SK-N-SH treated with all-trans-retinoic acid at 6 μM for 48 hours (cell line): ENCODE measurements around the gene CACNB2.

ENCODE experiments used
- ATAC-seq: fragments of 200-7000 bp; cut with Tn5 transposase; 3 replicates; pipeline ENCODE4 v1.9.1; 2020; ENCODE audit warnings: mild to moderate bottlenecking, moderate library complexity
- ARNTL ChIP-seq: fragments of 450-650 bp; formaldehyde crosslinking; IDR thresholded peaks from 2 replicates; pipeline ENCODE4 v1.5.0; 2020; ENCODE audit warnings: low read depth, mild to moderate bottlenecking, moderate library complexity, borderline replicate concordance
- BACH2 ChIP-seq: fragments of 250-450 bp; sonication (Bioruptor Pico); IDR thresholded peaks from 2 replicates; pipeline ENCODE4 v1.9.0; 2021; ENCODE audit warnings: mild to moderate bottlenecking, borderline replicate concordance
- CSDC2 ChIP-seq: fragments of 250-450 bp; sonication (Bioruptor Pico); IDR thresholded peaks from 2 replicates; pipeline ENCODE4 v1.5.0; 2020; ENCODE audit warnings: mild to moderate bottlenecking, moderate library complexity
- ESRRG ChIP-seq: fragments of 250-450 bp; sonication (Bioruptor Pico); IDR thresholded peaks from 2 replicates; pipeline ENCODE4 v1.6.1; 2021; ENCODE audit warnings: mild to moderate bottlenecking
- ISL1 ChIP-seq: fragments of 250-450 bp; sonication (Bioruptor Pico); IDR thresholded peaks from 2 replicates; pipeline ENCODE4 v2.1.2; 2022; ENCODE audit warnings: mild to moderate bottlenecking, moderate library complexity
- OSR1 ChIP-seq: fragments of 250-450 bp; sonication (Bioruptor Pico); IDR thresholded peaks from 2 replicates; pipeline ENCODE4 v1.8.0; 2022; ENCODE audit warnings: moderate library complexity, mild to moderate bottlenecking, inconsistent platforms
- PATZ1 ChIP-seq: fragments of 250-450 bp; sonication (Bioruptor Pico); IDR thresholded peaks from 2 replicates; pipeline ENCODE4 v1.8.0; 2020; ENCODE audit warnings: mild to moderate bottlenecking, moderate library complexity, borderline replicate concordance
- POU6F1 ChIP-seq: fragments of 250-450 bp; sonication (Bioruptor Pico); IDR thresholded peaks from 2 replicates; pipeline ENCODE4 v1.8.0; 2021; ENCODE audit warnings: low read depth, mild to moderate bottlenecking, moderate library complexity, borderline replicate concordance
- PPARA ChIP-seq: fragments of 250-450 bp; sonication (Bioruptor Pico); IDR thresholded peaks from 2 replicates; pipeline ENCODE4 v1.5.0; 2020; ENCODE audit warnings: mild to moderate bottlenecking, borderline replicate concordance
- SNAI2 ChIP-seq: fragments of 250-450 bp; sonication (Bioruptor Pico); IDR thresholded peaks from 2 replicates; pipeline ENCODE4 v1.5.0; 2020; ENCODE audit warnings: mild to moderate bottlenecking, moderate library complexity
- TCF4 ChIP-seq: fragments of 250-450 bp; sonication (Bioruptor Pico); IDR thresholded peaks from 2 replicates; pipeline ENCODE4 v1.8.0; 2021; ENCODE audit warnings: mild to moderate bottlenecking, moderate library complexity, borderline replicate concordance
- TOX ChIP-seq: fragments of 250-450 bp; sonication (Bioruptor Pico); IDR thresholded peaks from 2 replicates; pipeline ENCODE4 v1.8.0; 2021; ENCODE audit warnings: mild to moderate bottlenecking, moderate library complexity, borderline replicate concordance
- ZFP3 ChIP-seq: fragments of 250-450 bp; sonication (Bioruptor Pico); IDR thresholded peaks from 2 replicates; pipeline ENCODE4 v1.5.0; 2020; ENCODE audit warnings: mild to moderate bottlenecking, moderate library complexity
- ZFP30 ChIP-seq: fragments of 450-650 bp; formaldehyde crosslinking; IDR thresholded peaks from 2 replicates; pipeline ENCODE4 v1.5.0; 2022; ENCODE audit warnings: mild to moderate bottlenecking, moderate library complexity
- ZNF565 ChIP-seq: fragments of 450-650 bp; formaldehyde crosslinking; conservative IDR thresholded peaks from 2 replicates; pipeline ENCODE4 v1.5.0; 2020; ENCODE audit warnings: low read depth, mild to moderate bottlenecking, moderate library complexity
- ZNF70 ChIP-seq: fragments of 450-650 bp; formaldehyde crosslinking; IDR thresholded peaks from 2 replicates; pipeline ENCODE4 v1.5.0; 2020; ENCODE audit warnings: mild to moderate bottlenecking, moderate library complexity
- TF ChIP-seq, protein P1 (sequence below): fragments of 250-450 bp; sonication (Bioruptor Pico); IDR thresholded peaks from 2 replicates; pipeline ENCODE4 v1.5.0; 2020; ENCODE audit warnings: mild to moderate bottlenecking, moderate library complexity
- TF ChIP-seq, protein P2 (sequence below): fragments of 250-450 bp; sonication (Bioruptor Pico); IDR thresholded peaks from 2 replicates; pipeline ENCODE4 v1.5.1; 2021; ENCODE audit warnings: mild to moderate bottlenecking, moderate library complexity

The CACNB2 gene

DNA sequence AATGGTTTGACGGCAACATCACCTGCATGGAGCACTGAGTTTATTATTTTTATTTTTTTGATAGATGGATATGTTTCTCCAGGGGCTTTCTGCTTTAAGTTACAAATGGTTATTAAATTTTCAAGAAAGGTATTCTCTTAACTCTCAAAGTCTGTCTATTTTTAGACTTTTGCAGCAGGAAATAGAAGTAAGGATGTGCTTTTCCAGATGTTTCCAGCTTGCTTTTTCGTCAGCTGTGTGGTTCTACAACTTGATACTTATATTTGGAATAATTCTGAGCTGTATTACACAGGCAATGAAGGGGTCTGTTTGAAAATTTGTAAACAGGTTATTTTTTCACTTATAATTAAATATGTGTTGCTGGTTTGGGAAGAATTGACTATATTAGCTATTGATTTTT is 69.0 kb downstream of the CACNB2 start (continued):
- TF ChIP-seq, protein P1, sequence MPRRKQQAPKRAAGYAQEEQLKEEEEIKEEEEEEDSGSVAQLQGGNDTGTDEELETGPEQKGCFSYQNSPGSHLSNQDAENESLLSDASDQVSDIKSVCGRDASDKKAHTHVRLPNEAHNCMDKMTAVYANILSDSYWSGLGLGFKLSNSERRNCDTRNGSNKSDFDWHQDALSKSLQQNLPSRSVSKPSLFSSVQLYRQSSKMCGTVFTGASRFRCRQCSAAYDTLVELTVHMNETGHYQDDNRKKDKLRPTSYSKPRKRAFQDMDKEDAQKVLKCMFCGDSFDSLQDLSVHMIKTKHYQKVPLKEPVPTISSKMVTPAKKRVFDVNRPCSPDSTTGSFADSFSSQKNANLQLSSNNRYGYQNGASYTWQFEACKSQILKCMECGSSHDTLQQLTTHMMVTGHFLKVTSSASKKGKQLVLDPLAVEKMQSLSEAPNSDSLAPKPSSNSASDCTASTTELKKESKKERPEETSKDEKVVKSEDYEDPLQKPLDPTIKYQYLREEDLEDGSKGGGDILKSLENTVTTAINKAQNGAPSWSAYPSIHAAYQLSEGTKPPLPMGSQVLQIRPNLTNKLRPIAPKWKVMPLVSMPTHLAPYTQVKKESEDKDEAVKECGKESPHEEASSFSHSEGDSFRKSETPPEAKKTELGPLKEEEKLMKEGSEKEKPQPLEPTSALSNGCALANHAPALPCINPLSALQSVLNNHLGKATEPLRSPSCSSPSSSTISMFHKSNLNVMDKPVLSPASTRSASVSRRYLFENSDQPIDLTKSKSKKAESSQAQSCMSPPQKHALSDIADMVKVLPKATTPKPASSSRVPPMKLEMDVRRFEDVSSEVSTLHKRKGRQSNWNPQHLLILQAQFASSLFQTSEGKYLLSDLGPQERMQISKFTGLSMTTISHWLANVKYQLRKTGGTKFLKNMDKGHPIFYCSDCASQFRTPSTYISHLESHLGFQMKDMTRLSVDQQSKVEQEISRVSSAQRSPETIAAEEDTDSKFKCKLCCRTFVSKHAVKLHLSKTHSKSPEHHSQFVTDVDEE (CRISPR knock-in tag), result no peak

DNA sequence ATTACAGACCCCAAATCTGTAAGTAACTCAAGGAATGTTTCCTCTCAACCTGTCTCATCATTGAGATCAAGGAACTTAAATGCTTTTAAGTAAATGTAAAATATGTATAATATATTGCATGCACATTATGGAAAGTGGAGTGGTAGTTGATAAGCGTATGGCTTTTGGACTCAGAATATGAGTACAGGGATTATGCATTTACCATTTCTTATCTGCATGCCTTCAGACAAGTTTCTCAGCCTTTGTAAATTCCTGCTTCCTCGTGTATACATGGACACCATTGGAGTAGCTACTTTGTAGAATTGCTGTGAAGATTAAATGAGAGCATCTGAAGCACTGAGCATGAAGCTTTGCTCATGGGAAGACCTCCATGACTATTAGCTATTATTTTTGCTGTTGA is 70.5 kb downstream of the CACNB2 start:
- TF ChIP-seq ZNF565 (CRISPR knock-in tag) (no peak), POU6F1 (no peak), CSDC2 (CRISPR knock-in tag) (no peak), ISL1 (CRISPR knock-in tag) (no peak), TCF4 (CRISPR knock-in tag) (no peak), ESRRG (CRISPR knock-in tag) (no peak), ZNF70 (CRISPR knock-in tag) (no peak), ZFP3 (CRISPR knock-in tag) (no peak)
- TF ChIP-seq, protein P1 (CRISPR knock-in tag), result no peak
- ATAC-seq, result no peak

GRCh38 chr10:18211862-18212261 is 71.6 kb downstream of the CACNB2 start:
- no peak for ATAC-seq
- TF ChIP-seq TOX (no peak), ISL1 (CRISPR knock-in tag) (no peak), SNAI2 (CRISPR knock-in tag) (no peak), TCF4 (CRISPR knock-in tag) (no peak), POU6F1 (no peak), CSDC2 (CRISPR knock-in tag) (no peak), BACH2 (no peak), ZFP3 (CRISPR knock-in tag) (no peak)

DNA sequence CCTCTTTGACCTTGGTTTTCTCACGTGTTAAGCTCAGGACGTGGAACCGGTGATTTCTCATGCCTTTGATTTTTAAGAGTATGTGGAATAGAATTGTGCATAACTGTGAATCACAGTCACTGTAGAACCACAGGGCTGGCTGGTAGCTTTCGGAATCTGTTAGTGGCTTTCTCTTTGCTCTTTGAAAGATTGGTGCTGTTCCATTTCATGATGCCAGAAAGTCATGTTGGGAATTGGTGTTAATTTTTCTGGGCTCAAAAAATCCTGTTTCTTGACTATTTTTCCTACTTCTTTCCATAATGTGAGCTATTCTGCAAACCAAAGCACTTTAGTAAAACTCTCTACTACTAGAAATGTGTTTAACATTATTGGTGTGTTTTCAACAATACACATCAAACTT is 73.0 kb downstream of the CACNB2 start:
- ATAC-seq, result no peak
- no peak for TF ChIP-seq OSR1
- no peak for TF ChIP-seq POU6F1
- TF ChIP-seq ZNF70 (CRISPR knock-in tag), result no peak
- no peak for TF ChIP-seq PATZ1 (CRISPR knock-in tag)
- TF ChIP-seq ZFP30 (CRISPR knock-in tag), result no peak
- TF ChIP-seq ZFP3 (CRISPR knock-in tag), result no peak
- TF ChIP-seq ESRRG (CRISPR knock-in tag), result no peak
- TF ChIP-seq, protein P2, sequence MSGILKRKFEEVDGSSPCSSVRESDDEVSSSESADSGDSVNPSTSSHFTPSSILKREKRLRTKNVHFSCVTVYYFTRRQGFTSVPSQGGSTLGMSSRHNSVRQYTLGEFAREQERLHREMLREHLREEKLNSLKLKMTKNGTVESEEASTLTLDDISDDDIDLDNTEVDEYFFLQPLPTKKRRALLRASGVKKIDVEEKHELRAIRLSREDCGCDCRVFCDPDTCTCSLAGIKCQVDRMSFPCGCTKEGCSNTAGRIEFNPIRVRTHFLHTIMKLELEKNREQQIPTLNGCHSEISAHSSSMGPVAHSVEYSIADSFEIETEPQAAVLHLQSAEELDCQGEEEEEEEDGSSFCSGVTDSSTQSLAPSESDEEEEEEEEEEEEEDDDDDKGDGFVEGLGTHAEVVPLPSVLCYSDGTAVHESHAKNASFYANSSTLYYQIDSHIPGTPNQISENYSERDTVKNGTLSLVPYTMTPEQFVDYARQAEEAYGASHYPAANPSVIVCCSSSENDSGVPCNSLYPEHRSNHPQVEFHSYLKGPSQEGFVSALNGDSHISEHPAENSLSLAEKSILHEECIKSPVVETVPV (CRISPR knock-in tag), result no peak
- no peak for TF ChIP-seq PPARA (CRISPR knock-in tag)
- TF ChIP-seq ARNTL (CRISPR knock-in tag), result no peak
- TF ChIP-seq, protein P1 (CRISPR knock-in tag), result no peak
- TF ChIP-seq ZNF565 (CRISPR knock-in tag), result no peak
